Uterus (tissue), 2 donors: Measurements from ENCODE around the gene DCBLD1.

Experiments used
- POLR2A ChIP-seq, 2 donors: fragments of 450-650 bp; IDR thresholded peaks; one replicate each; pipeline ENCODE4 v1.6.1; 2016; ENCODE audit warnings: antibody characterized with exemption in 2 of 2, mild to moderate bottlenecking in 1 of 2, moderate library complexity in 1 of 2
- TF ChIP-seq, protein P1 (sequence below), 4 experiments: fragments of 200-600 bp in 2 of 4; fragments of 450-650 bp in 2 of 4; sonication (generic) in 2 of 4; IDR thresholded peaks; one replicate each; pipeline ENCODE4 v1.5.1; 2016 to 2019; ENCODE audit warnings: antibody characterized with exemption in 4 of 4, mild to moderate bottlenecking in 2 of 4, moderate library complexity in 1 of 4

DNA sequence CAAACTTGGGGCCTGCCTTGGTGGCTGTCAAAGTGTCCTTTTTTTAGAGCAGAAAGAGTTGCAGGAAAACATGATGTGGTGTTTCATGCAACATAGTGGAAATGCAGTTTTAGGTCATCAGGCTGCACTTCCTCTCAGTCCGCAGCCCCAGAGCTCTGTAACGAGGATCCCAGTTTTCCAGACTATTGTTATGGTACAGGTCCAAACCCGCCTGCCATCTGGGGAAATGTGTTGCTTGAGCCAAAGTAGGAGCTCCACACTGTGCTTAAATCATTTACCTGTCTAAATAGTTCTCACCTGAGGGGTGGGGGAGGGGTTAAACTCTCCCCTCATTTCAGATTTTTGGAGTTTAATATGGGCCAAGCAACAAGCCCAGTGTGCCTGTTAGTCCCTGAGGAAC lies 60.0 kb downstream of the DCBLD1 start:
- TF ChIP-seq, protein P1, sequence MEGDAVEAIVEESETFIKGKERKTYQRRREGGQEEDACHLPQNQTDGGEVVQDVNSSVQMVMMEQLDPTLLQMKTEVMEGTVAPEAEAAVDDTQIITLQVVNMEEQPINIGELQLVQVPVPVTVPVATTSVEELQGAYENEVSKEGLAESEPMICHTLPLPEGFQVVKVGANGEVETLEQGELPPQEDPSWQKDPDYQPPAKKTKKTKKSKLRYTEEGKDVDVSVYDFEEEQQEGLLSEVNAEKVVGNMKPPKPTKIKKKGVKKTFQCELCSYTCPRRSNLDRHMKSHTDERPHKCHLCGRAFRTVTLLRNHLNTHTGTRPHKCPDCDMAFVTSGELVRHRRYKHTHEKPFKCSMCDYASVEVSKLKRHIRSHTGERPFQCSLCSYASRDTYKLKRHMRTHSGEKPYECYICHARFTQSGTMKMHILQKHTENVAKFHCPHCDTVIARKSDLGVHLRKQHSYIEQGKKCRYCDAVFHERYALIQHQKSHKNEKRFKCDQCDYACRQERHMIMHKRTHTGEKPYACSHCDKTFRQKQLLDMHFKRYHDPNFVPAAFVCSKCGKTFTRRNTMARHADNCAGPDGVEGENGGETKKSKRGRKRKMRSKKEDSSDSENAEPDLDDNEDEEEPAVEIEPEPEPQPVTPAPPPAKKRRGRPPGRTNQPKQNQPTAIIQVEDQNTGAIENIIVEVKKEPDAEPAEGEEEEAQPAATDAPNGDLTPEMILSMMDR (IDR thresholded peaks at IDR 0.05), result no peak
- no peak for TF ChIP-seq POLR2A (IDR thresholded peaks at IDR 0.05)
